Measurements from ENCODE around the gene USH2A.
"Not testable (repeated sequence)": the region's sequence is repeated elsewhere in the genome, so short reads cannot be mapped to it uniquely, and the experiment has no call there.

Gene USH2A

GRCh38 chr1:216028631-216029030 lies 394.6 kb downstream of the USH2A start:
- no peak for DNase-seq

- DNase-seq, result no peak
Observed at GRCh38 chr1:216024546-216024945, 398.7 kb downstream of the USH2A start.

- DNase-seq, result no peak
Observed at GRCh38 chr1:216020743-216021345, 402.4 kb downstream of the USH2A start.

- no peak for DNase-seq
Observed at GRCh38 chr1:216015116-216015515, 408.1 kb downstream of the USH2A start.

- no peak for DNase-seq
Observed at GRCh38 chr1:216014086-216014485, 409.2 kb downstream of the USH2A start.

GRCh38 chr1:216009456-216009855 lies 413.8 kb downstream of the USH2A start:
- not testable (repeated sequence) for DNase-seq

- DNase-seq, result no peak
Observed at GRCh38 chr1:216005916-216006315, 417.3 kb downstream of the USH2A start.

GRCh38 chr1:215992620-215993019 lies 430.6 kb downstream of the USH2A start:
- DNase-seq, result no peak

GRCh38 chr1:215987092-215987875 lies 436.0 kb downstream of the USH2A start:
- DNase-seq, result no peak

GRCh38 chr1:215986401-215986800 lies 436.8 kb downstream of the USH2A start:
- no peak for DNase-seq

- no peak for DNase-seq
Observed at GRCh38 chr1:215983680-215984079, 439.6 kb downstream of the USH2A start.

- no peak for DNase-seq
Observed at GRCh38 chr1:215971793-215972441, 451.3 kb downstream of the USH2A start.

GRCh38 chr1:215970406-215970805 lies 452.8 kb downstream of the USH2A start:
- DNase-seq, result no peak

GRCh38 chr1:215963621-215964020 lies 459.6 kb downstream of the USH2A start:
- DNase-seq, result no peak

- DNase-seq, result no peak
Observed at GRCh38 chr1:215963040-215963439, 460.2 kb downstream of the USH2A start.

- DNase-seq, result no peak
Observed at GRCh38 chr1:215958841-215959240, 464.4 kb downstream of the USH2A start.

- DNase-seq, result no peak
Observed at GRCh38 chr1:215957663-215958062, 465.6 kb downstream of the USH2A start.

- DNase-seq, result no peak
Observed at GRCh38 chr1:215932558-215932957, 490.7 kb downstream of the USH2A start.

GRCh38 chr1:215926670-215927069 lies 496.6 kb downstream of the USH2A start:
- DNase-seq, result no peak

GRCh38 chr1:215923129-215923824 lies 500.0 kb downstream of the USH2A start:
- no peak for DNase-seq

GRCh38 chr1:215911406-215911968 lies 511.8 kb downstream of the USH2A start:
- DNase-seq, result no peak

- no peak for DNase-seq
Observed at GRCh38 chr1:215905493-215906115, 517.6 kb downstream of the USH2A start.

GRCh38 chr1:215900684-215901083 lies 522.6 kb downstream of the USH2A start:
- DNase-seq, result no peak

All from activated naive CD4-positive, alpha-beta T cell treated with anti-CD3 and anti-CD28 coated beads, Interleukin-2, amount 50 U/mL, for 16 hours (primary cell).